Fibroblast of villous mesenchyme (primary cell): ENCODE data around the gene DEPDC4. TPM values are rescaled to one million over a fixed set of nuclear protein-coding genes. Genes with fewer than 3 reads are reported as not detected.
"Not testable (repeated sequence)": the region's sequence is repeated elsewhere in the genome, so short reads cannot be mapped to it uniquely, and the experiment has no call there.

Experiments
- DNase-seq: peaks from one replicate; pipeline ENCODE4 v3.0.0-alpha.2; 2010; ENCODE audit warnings: low read depth
- H3K4me3 ChIP-seq: 2 replicates; pipeline ENCODE4 v1.5.1; 2011; ENCODE audit warnings: low read depth, mild to moderate bottlenecking, low read length
- total RNA-seq: library from RNA; depleted of rRNA; stranded (reverse); fragments of >200 nt; gene quantifications from 2 replicates; pipeline ENCODE4 v1.2.3, GENCODE V29; 2012
- TF ChIP-seq, protein P1 (sequence below): IDR thresholded peaks from 2 replicates; pipeline ENCODE4 v1.5.1; 2012; ENCODE audit warnings: low read depth, mild to moderate bottlenecking, low read length; ENCODE audit not compliant: insufficient read depth

The DEPDC4 gene
- total RNA-seq, 1 donor, result 1.7 TPM

DNA sequence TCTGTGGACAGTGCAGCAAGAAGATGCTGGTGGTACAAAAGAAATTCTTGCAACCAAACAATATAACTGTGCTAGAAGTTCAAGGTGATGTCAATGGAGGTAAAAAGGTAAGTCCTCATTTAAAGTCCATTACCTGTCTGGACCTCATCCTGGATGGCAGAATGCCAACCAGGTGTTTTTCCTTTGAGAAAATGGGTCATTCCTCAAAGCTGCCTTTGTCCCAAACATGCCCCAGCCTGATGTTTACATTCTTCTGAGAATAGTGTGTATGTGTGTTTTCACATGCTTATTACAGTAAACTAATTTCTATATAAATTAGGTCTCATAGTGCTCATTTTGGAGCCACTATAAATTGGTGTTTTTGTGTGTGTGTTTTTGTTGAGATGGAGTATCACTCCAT lies 41.4 kb downstream of the DEPDC4 start:
- DNase-seq, result no peak
- no peak overlapping the region for H3K4me3 ChIP-seq
- TF ChIP-seq, protein P1, sequence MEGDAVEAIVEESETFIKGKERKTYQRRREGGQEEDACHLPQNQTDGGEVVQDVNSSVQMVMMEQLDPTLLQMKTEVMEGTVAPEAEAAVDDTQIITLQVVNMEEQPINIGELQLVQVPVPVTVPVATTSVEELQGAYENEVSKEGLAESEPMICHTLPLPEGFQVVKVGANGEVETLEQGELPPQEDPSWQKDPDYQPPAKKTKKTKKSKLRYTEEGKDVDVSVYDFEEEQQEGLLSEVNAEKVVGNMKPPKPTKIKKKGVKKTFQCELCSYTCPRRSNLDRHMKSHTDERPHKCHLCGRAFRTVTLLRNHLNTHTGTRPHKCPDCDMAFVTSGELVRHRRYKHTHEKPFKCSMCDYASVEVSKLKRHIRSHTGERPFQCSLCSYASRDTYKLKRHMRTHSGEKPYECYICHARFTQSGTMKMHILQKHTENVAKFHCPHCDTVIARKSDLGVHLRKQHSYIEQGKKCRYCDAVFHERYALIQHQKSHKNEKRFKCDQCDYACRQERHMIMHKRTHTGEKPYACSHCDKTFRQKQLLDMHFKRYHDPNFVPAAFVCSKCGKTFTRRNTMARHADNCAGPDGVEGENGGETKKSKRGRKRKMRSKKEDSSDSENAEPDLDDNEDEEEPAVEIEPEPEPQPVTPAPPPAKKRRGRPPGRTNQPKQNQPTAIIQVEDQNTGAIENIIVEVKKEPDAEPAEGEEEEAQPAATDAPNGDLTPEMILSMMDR, result no peak

DNA sequence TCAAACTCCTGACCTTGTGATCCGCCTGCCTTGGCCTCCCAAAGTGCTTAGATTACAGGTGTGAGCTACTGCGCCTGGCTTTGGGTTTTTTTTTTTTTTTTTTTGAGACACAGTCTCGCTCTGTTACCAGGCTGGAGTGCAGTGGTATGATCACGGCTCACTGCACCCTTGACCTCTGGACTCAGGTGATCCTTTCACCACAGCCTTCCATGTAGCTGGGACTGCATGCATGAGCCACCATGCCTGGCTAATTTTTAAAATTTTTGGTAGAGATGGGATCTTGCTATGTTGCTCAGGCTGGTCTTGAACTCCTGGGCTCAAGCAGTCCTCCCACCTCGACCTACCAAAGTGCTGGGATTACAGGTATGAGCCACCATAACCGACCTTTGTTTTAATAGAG lies 44.7 kb downstream of the DEPDC4 start:
- DNase-seq, H3K4me3 ChIP-seq: not testable (repeated sequence)

DNA sequence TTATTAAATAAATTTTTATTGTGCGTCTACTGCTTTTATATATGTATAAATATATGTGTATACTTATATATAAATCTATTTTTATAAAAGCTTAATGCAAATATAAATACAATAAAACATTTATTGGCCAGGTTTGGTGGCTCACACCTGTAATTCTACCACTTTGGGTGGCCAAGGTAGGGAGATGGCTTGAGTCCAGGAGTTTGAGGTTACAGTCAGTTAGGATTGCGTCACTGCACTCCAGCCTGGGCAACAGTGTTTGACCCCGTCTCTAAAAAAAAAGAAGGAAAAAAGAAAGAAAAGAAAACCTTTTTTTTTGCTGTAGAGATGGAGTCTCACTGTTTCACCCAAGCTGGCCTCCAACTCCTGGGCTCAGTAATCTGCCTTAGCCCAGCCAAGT lies 45.4 kb downstream of the DEPDC4 start:
- no peak for DNase-seq
- no peak overlapping the region for H3K4me3 ChIP-seq
- TF ChIP-seq, protein P1, result no peak

DNA sequence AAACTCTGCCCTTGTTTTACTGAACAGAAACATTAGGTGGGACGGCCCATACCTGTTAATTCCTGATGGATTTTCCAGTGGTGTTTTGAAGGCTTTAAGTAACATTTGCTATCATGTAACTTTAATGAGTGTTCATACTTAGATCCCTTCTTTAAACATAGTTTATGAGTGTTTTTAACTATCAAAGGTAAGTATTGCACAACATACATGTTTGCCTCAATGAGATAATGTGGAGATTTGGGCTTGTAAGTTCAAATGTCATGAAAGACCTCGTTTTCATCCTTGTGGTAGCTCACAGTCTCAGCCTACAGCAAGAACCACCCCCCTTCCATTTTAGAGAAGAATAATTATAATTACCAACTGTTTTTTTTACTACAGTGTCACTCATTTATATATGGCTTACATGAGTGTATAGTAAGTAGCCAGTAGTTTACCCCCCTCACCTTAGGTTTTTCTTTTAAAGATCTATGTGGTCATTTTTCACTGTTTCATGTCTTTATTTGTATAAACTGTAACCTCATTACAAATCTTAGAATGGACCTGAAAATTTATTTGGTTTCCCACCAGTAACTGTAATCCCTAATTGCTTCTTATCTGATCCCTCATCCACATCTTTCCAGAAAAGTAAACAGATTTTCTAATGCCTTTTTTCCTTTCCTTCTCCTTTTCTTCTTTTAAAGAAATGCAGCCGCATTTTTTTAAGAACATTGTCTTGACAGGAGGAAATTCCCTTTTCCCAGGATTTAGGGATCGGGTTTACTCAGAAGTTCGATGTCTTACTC lies 47.4 kb downstream of the DEPDC4 start:
- no peak for DNase-seq
- no peak overlapping the region for H3K4me3 ChIP-seq
- TF ChIP-seq, protein P1, result no peak

DNA sequence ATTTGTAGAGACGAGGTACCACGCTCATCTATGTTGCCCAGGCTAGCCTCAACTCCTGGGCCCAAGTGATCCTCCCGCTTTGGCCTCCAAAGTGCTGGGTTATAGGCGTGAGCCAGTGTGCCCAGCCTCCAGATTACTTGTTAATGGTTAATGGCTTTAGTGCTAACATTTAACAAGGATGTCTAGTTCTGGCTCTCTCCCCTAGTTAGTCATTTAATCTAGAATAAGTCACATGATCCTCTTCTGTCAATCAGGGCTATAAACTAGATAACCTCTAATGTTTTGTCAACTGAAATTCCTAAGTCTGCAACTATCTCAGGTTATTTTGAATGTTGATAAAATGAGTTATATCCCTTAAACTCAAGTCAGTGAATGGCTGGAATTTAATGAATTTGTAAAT lies 50.5 kb downstream of the DEPDC4 start:
- no peak for DNase-seq
- no peak overlapping the region for H3K4me3 ChIP-seq
- TF ChIP-seq, protein P1, result no peak

DNA sequence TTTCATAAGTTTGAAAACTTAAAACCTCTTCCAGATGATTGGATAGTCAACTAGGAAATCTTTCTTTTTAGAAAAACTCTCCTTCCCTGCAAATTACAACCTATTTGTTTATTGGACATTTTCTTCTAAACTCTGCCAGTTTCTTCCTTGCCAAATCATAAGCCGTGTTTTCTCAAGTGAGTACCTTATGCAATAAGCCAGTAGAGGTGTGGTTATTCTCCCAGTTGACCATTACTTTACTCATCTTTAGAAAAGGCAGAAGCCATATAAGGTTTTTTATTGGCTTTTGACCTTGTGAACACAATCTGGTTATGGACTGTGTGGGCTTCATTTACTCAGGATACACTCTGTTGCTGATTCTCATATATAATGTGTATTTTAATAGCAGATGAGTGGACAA lies 51.7 kb downstream of the DEPDC4 start:
- DNase-seq, result no peak
- TF ChIP-seq, protein P1, result no peak
- H3K4me3 ChIP-seq, result no peak overlapping the region

DNA sequence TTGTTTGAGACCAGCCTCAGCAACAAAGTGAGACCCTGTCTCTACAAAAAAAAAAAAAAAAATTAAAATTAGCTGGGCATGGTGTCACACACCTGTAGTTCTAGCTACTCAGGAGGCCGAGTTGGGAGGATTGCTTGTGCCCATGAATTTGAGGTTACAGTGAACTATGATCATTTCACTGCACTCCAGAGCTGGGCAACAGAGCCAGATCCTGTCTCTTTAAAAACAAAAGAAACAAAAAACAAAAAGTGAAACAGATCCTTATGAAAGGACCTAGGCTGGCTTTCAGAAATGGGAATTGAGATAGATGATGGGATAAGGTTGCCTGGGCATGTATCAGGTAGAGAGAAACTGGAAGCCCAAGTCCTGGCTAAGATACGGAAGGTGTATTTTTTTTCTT lies 52.4 kb downstream of the DEPDC4 start:
- no peak overlapping the region for H3K4me3 ChIP-seq
- no peak for DNase-seq
- TF ChIP-seq, protein P1, result no peak
